ENCODE data around the gene RASAL2.
"Not testable (repeated sequence)": the region's sequence is repeated elsewhere in the genome, so short reads cannot be mapped to it uniquely, and the experiment has no call there.

The RASAL2 gene

GRCh38 chr1:178120520-178121052, 26.7 kb downstream of the RASAL2 start:
- DNase-seq, result not testable (repeated sequence)

GRCh38 chr1:178121883-178122282, 28.0 kb downstream of the RASAL2 start:
- DNase-seq, result no peak

GRCh38 chr1:178122283-178122682, 28.4 kb downstream of the RASAL2 start:
- no peak for DNase-seq

- DNase-seq, result no peak
These were observed 30.2 kb downstream of the RASAL2 start for GRCh38 chr1:178124115-178124514.

- DNase-seq, result no peak
These were observed 32.4 kb downstream of the RASAL2 start for GRCh38 chr1:178126261-178126660.

GRCh38 chr1:178126741-178127185, 32.9 kb downstream of the RASAL2 start:
- DNase-seq, result no peak

- no peak for DNase-seq
These were observed 33.7 kb downstream of the RASAL2 start for GRCh38 chr1:178127482-178128191.

GRCh38 chr1:178133239-178133989, 39.5 kb downstream of the RASAL2 start:
- DNase-seq, result no peak

GRCh38 chr1:178134061-178134460, 40.2 kb downstream of the RASAL2 start:
- no peak for DNase-seq

GRCh38 chr1:178137238-178137637, 43.3 kb downstream of the RASAL2 start:
- no peak for DNase-seq

- DNase-seq, result no peak
These were observed 48.9 kb downstream of the RASAL2 start for GRCh38 chr1:178142806-178143205.

- no peak for DNase-seq
These were observed 50.1 kb downstream of the RASAL2 start for GRCh38 chr1:178143730-178144690.

- no peak for DNase-seq
These were observed 51.7 kb downstream of the RASAL2 start for GRCh38 chr1:178145605-178146004.

- peak; percentile 35 for DNase-seq
These were observed 52.5 kb downstream of the RASAL2 start for GRCh38 chr1:178146436-178146835.

GRCh38 chr1:178150610-178151009, 56.7 kb downstream of the RASAL2 start:
- DNase-seq, result no peak

- DNase-seq, result no peak
These were observed 57.9 kb downstream of the RASAL2 start for GRCh38 chr1:178151831-178152230.

- no peak for DNase-seq
These were observed 61.8 kb downstream of the RASAL2 start for GRCh38 chr1:178155481-178156255.

- no peak for DNase-seq
These were observed 67.0 kb downstream of the RASAL2 start for GRCh38 chr1:178160736-178161475.

GRCh38 chr1:178161516-178161915, 67.6 kb downstream of the RASAL2 start:
- no peak for DNase-seq

GRCh38 chr1:178165196-178165595, 71.3 kb downstream of the RASAL2 start:
- no peak for DNase-seq

- no peak for DNase-seq
These were observed 72.6 kb downstream of the RASAL2 start for GRCh38 chr1:178166429-178167024.

All from NCI-H526 treated with DMSO at 0.1 percent for 48 hours (cell line).